Activated CD8-positive, alpha-beta memory T cell treated with anti-CD3 and anti-CD28 coated beads, Interleukin-2, amount 50 U/mL, for 4 hours (primary cell): ENCODE data around the gene RTN4.
A peak's percentile ranks its signal among the peaks of the same experiment; 100 is the strongest.
"Not testable (repeated sequence)": the region's sequence is repeated elsewhere in the genome, so short reads cannot be mapped to it uniquely, and the experiment has no call there.

Experiments
- DNase-seq: peaks from one replicate; pipeline ENCODE4 v3.0.0-alpha.2; 2020

RTN4 gene

GRCh38 chr2:55063226-55063625, 13.0 kb upstream of the RTN4 start:
- no peak for DNase-seq

- DNase-seq = no peak
Observed at GRCh38 chr2:55062754-55063153, 12.5 kb upstream of the RTN4 start.

GRCh38 chr2:55061523-55062344, 11.5 kb upstream of the RTN4 start:
- DNase-seq = no peak

- DNase-seq = no peak
Observed at GRCh38 chr2:55059793-55060192, 9.5 kb upstream of the RTN4 start.

- no peak for DNase-seq
Observed at GRCh38 chr2:55057474-55057873, 7.2 kb upstream of the RTN4 start.

GRCh38 chr2:55056024-55056521, 5.8 kb upstream of the RTN4 start:
- DNase-seq = no peak

- no peak for DNase-seq
Observed at GRCh38 chr2:55054106-55054875, 4.0 kb upstream of the RTN4 start.

- DNase-seq = not testable (repeated sequence)
Observed at GRCh38 chr2:55053225-55053624, 3.0 kb upstream of the RTN4 start.

GRCh38 chr2:55052129-55053061, 2.1 kb upstream of the RTN4 start:
- no peak for DNase-seq

- DNase-seq = peak; percentile 24
Observed at GRCh38 chr2:55051026-55051866, 995 bp upstream of the RTN4 start.

GRCh38 chr2:55049821-55050099, 491 bp downstream of the RTN4 start:
- DNase-seq = peak; percentile 35

GRCh38 chr2:55049043-55049820, 1.0 kb downstream of the RTN4 start:
- DNase-seq = peak; percentile 58

GRCh38 chr2:55048508-55049042, 1.7 kb downstream of the RTN4 start:
- no peak for DNase-seq

- DNase-seq = no peak
Observed at GRCh38 chr2:55047677-55048299, 2.5 kb downstream of the RTN4 start.

- no peak for DNase-seq
Observed at GRCh38 chr2:55045780-55046179, 4.5 kb downstream of the RTN4 start.

- no peak for DNase-seq
Observed at GRCh38 chr2:55043841-55044240, 6.4 kb downstream of the RTN4 start.

GRCh38 chr2:55038428-55038827, 11.8 kb downstream of the RTN4 start:
- DNase-seq = no peak

GRCh38 chr2:55035716-55036115, 14.5 kb downstream of the RTN4 start:
- DNase-seq = no peak

- DNase-seq = no peak
Observed at GRCh38 chr2:55033921-55034320, 16.3 kb downstream of the RTN4 start.

GRCh38 chr2:55033076-55033742, 17.0 kb downstream of the RTN4 start:
- DNase-seq = no peak
